K562 (cell line): ENCODE measurements around the gene ARHGAP4.

ENCODE experiments used
- EP300 ChIP-seq: IDR thresholded peaks from 2 replicates; pipeline ENCODE4 v1.6.1; 2012; ENCODE audit warnings: low read length, improper control_type of control experiment
- ETV6 ChIP-seq, 3 experiments: fragments of 150-350 bp in 1 of 3; sonication (generic) in 1 of 3; formaldehyde crosslinking in 1 of 3; IDR thresholded peaks; 2 replicates each; pipeline versions ENCODE4 v1.6.1 to v1.8.0; 2014 to 2022; ENCODE audit warnings: borderline replicate concordance in 2 of 3, low read depth in 2 of 3, antibody characterized with exemption in 1 of 3, low read length in 1 of 3, mild to moderate bottlenecking in 1 of 3, missing genetic modification reagents in 1 of 3
- HDAC2 ChIP-seq: fragments of 450-650 bp; IDR thresholded peaks from 2 replicates; pipeline ENCODE4 v1.6.1; 2016; ENCODE audit warnings: mild to moderate bottlenecking
- KDM1A ChIP-seq, 2 experiments: fragments of 450-650 bp; IDR thresholded peaks; 2 replicates each; pipeline ENCODE4 v1.6.1; 2016; ENCODE audit warnings: mild to moderate bottlenecking in 2 of 2
- SIN3A ChIP-seq, 2 experiments: fragments of 150-350 bp in 1 of 2; IDR thresholded peaks; 2 replicates each; pipeline ENCODE4 v1.6.1; 2011 to 2016; ENCODE audit warnings: borderline replicate concordance in 2 of 2, low read depth in 2 of 2, low read length in 2 of 2, mild to moderate bottlenecking in 2 of 2, moderate library complexity in 2 of 2; ENCODE audit not compliant: control insufficient read depth in 1 of 2
- ZBTB8A ChIP-seq: fragments of 450-650 bp; IDR thresholded peaks from 2 replicates; pipeline ENCODE4 v1.6.1; 2018; ENCODE audit warnings: mild to moderate bottlenecking, moderate library complexity; ENCODE audit not compliant: partially characterized antibody
- TF ChIP-seq, protein P1 (sequence below): fragments of 450-650 bp; IDR thresholded peaks from 2 replicates; pipeline ENCODE4 v1.6.1; 2016; ENCODE audit warnings: low read depth
- TF ChIP-seq, protein P2 (sequence below): fragments of 450-650 bp; IDR thresholded peaks from 2 replicates; pipeline ENCODE4 v1.6.1; 2016; ENCODE audit warnings: mild to moderate bottlenecking, moderate library complexity
- TF ChIP-seq, protein P3 (sequence below): fragments of 450-650 bp; formaldehyde crosslinking; IDR thresholded peaks from 2 replicates; pipeline ENCODE4 v1.4.0; 2020; ENCODE audit warnings: mild to moderate bottlenecking

DNA sequence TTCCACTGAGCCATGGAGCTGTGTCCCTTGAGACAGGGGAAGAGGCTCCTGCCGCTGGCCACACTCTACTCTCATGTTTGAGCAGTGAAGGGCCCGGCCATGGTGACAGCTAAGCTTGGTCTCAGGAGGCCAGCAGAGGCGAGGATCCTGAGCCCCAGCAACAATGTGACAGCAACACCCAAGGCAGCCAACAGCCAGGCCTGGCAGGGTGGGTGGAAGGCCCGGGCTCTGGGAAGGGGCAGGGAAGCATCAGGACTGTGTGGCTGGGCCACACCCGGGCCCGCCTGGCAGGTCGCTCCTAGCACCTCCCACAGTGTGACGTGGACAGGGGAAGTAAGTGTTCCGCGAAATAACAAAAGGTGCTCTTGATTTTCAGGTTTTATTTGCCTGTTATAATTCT lies 64.9 kb downstream of the ARHGAP4 start:
- TF ChIP-seq, protein P1, sequence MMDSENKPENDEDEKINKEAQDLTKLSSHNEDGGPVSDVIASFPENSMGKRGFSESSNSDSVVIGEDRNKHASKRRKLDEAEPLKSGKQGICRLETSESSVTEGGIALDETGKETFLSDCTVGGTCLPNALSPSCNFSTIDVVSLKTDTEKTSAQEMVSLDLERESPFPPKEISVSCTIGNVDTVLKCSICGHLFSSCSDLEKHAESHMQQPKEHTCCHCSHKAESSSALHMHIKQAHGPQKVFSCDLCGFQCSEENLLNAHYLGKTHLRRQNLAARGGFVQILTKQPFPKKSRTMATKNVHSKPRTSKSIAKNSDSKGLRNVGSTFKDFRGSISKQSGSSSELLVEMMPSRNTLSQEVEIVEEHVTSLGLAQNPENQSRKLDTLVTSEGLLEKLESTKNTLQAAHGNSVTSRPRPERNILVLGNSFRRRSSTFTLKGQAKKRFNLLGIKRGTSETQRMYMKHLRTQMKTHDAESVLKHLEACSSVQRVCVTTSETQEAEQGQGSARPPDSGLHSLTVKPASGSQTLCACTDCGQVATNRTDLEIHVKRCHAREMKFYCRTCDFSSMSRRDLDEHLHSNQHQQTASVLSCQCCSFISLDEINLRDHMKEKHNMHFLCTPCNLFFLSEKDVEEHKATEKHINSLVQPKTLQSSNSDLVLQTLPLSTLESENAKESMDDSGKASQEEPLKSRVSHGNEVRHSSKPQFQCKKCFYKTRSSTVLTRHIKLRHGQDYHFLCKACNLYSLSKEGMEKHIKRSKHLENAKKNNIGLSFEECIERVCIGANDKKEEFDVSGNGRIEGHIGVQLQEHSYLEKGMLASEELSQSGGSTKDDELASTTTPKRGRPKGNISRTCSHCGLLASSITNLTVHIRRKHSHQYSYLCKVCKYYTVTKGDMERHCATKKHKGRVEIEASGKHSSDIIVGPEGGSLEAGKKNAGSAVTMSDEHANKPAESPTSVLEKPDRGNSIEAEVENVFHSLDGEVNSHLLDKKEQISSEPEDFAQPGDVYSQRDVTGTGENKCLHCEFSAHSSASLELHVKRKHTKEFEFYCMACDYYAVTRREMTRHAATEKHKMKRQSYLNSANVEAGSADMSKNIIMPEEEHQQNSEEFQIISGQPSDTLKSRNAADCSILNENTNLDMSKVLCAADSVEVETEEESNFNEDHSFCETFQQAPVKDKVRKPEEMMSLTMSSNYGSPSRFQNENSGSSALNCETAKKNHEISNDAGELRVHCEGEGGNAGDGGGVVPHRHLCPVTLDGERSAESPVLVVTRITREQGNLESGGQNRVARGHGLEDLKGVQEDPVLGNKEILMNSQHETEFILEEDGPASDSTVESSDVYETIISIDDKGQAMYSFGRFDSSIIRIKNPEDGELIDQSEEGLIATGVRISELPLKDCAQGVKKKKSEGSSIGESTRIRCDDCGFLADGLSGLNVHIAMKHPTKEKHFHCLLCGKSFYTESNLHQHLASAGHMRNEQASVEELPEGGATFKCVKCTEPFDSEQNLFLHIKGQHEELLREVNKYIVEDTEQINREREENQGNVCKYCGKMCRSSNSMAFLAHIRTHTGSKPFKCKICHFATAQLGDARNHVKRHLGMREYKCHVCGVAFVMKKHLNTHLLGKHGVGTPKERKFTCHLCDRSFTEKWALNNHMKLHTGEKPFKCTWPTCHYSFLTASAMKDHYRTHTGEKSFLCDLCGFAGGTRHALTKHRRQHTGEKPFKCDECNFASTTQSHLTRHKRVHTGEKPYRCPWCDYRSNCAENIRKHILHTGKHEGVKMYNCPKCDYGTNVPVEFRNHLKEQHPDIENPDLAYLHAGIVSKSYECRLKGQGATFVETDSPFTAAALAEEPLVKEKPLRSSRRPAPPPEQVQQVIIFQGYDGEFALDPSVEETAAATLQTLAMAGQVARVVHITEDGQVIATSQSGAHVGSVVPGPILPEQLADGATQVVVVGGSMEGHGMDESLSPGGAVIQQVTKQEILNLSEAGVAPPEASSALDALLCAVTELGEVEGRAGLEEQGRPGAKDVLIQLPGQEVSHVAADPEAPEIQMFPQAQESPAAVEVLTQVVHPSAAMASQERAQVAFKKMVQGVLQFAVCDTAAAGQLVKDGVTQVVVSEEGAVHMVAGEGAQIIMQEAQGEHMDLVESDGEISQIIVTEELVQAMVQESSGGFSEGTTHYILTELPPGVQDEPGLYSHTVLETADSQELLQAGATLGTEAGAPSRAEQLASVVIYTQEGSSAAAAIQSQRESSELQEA, result no peak
- TF ChIP-seq ZBTB8A (no peak), KDM1A (IDR thresholded peaks at IDR 0.05) (no peak), SIN3A (IDR thresholded peaks at IDR 0.05; ENCODE audit: borderline replicate concordance in 2 of 2, control insufficient read depth in 1 of 2, low read depth in 2 of 2, low read length in 2 of 2) (no peak), EP300 (no peak), ETV6 (IDR thresholded peaks at IDR 0.05; ENCODE audit: borderline replicate concordance in 1 of 2, low read depth in 2 of 2, low read length in 1 of 2) (no peak), ETV6 (CRISPR knock-in tag; IDR thresholded peaks at IDR 0.05; ENCODE audit: borderline replicate concordance) (no peak), HDAC2 (no peak)
- TF ChIP-seq, protein P2, sequence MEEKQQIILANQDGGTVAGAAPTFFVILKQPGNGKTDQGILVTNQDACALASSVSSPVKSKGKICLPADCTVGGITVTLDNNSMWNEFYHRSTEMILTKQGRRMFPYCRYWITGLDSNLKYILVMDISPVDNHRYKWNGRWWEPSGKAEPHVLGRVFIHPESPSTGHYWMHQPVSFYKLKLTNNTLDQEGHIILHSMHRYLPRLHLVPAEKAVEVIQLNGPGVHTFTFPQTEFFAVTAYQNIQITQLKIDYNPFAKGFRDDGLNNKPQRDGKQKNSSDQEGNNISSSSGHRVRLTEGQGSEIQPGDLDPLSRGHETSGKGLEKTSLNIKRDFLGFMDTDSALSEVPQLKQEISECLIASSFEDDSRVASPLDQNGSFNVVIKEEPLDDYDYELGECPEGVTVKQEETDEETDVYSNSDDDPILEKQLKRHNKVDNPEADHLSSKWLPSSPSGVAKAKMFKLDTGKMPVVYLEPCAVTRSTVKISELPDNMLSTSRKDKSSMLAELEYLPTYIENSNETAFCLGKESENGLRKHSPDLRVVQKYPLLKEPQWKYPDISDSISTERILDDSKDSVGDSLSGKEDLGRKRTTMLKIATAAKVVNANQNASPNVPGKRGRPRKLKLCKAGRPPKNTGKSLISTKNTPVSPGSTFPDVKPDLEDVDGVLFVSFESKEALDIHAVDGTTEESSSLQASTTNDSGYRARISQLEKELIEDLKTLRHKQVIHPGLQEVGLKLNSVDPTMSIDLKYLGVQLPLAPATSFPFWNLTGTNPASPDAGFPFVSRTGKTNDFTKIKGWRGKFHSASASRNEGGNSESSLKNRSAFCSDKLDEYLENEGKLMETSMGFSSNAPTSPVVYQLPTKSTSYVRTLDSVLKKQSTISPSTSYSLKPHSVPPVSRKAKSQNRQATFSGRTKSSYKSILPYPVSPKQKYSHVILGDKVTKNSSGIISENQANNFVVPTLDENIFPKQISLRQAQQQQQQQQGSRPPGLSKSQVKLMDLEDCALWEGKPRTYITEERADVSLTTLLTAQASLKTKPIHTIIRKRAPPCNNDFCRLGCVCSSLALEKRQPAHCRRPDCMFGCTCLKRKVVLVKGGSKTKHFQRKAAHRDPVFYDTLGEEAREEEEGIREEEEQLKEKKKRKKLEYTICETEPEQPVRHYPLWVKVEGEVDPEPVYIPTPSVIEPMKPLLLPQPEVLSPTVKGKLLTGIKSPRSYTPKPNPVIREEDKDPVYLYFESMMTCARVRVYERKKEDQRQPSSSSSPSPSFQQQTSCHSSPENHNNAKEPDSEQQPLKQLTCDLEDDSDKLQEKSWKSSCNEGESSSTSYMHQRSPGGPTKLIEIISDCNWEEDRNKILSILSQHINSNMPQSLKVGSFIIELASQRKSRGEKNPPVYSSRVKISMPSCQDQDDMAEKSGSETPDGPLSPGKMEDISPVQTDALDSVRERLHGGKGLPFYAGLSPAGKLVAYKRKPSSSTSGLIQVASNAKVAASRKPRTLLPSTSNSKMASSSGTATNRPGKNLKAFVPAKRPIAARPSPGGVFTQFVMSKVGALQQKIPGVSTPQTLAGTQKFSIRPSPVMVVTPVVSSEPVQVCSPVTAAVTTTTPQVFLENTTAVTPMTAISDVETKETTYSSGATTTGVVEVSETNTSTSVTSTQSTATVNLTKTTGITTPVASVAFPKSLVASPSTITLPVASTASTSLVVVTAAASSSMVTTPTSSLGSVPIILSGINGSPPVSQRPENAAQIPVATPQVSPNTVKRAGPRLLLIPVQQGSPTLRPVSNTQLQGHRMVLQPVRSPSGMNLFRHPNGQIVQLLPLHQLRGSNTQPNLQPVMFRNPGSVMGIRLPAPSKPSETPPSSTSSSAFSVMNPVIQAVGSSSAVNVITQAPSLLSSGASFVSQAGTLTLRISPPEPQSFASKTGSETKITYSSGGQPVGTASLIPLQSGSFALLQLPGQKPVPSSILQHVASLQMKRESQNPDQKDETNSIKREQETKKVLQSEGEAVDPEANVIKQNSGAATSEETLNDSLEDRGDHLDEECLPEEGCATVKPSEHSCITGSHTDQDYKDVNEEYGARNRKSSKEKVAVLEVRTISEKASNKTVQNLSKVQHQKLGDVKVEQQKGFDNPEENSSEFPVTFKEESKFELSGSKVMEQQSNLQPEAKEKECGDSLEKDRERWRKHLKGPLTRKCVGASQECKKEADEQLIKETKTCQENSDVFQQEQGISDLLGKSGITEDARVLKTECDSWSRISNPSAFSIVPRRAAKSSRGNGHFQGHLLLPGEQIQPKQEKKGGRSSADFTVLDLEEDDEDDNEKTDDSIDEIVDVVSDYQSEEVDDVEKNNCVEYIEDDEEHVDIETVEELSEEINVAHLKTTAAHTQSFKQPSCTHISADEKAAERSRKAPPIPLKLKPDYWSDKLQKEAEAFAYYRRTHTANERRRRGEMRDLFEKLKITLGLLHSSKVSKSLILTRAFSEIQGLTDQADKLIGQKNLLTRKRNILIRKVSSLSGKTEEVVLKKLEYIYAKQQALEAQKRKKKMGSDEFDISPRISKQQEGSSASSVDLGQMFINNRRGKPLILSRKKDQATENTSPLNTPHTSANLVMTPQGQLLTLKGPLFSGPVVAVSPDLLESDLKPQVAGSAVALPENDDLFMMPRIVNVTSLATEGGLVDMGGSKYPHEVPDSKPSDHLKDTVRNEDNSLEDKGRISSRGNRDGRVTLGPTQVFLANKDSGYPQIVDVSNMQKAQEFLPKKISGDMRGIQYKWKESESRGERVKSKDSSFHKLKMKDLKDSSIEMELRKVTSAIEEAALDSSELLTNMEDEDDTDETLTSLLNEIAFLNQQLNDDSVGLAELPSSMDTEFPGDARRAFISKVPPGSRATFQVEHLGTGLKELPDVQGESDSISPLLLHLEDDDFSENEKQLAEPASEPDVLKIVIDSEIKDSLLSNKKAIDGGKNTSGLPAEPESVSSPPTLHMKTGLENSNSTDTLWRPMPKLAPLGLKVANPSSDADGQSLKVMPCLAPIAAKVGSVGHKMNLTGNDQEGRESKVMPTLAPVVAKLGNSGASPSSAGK, result no peak
- TF ChIP-seq, protein P3, sequence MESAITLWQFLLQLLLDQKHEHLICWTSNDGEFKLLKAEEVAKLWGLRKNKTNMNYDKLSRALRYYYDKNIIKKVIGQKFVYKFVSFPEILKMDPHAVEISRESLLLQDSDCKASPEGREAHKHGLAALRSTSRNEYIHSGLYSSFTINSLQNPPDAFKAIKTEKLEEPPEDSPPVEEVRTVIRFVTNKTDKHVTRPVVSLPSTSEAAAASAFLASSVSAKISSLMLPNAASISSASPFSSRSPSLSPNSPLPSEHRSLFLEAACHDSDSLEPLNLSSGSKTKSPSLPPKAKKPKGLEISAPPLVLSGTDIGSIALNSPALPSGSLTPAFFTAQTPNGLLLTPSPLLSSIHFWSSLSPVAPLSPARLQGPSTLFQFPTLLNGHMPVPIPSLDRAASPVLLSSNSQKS, result no peak
